Transverse colon (tissue), 4 donors: ENCODE results near the gene PNLIP.

Experiments
- EP300 ChIP-seq: sonication (generic); formaldehyde crosslinking; IDR thresholded peaks from one replicate; pipeline ENCODE4 v1.6.1; 2017; ENCODE audit warnings: antibody characterized with exemption, low read depth
- POLR2A ChIP-seq: fragments of 450-650 bp; IDR thresholded peaks from one replicate; pipeline ENCODE4 v1.6.1; 2016; ENCODE audit warnings: antibody characterized with exemption, mild to moderate bottlenecking, moderate library complexity
- POLR2AphosphoS5 ChIP-seq, 3 donors: sonication (generic); formaldehyde crosslinking; IDR thresholded peaks; one replicate each; pipeline ENCODE4 v1.6.1; 2016; ENCODE audit warnings: antibody characterized with exemption in 3 of 3
- TF ChIP-seq, protein P1 (sequence below), 5 experiments: fragments of 200-600 bp in 3 of 5; fragments of 450-650 bp in 2 of 5; sonication (generic) in 3 of 5; IDR thresholded peaks; 1 replicate in 2 of 5; 2 replicates in 3 of 5; pipeline ENCODE4 v1.5.1; 2016 to 2017; ENCODE audit warnings: antibody characterized with exemption in 5 of 5, inconsistent platforms in 3 of 5, mild to moderate bottlenecking in 2 of 5, moderate library complexity in 1 of 5

DNA sequence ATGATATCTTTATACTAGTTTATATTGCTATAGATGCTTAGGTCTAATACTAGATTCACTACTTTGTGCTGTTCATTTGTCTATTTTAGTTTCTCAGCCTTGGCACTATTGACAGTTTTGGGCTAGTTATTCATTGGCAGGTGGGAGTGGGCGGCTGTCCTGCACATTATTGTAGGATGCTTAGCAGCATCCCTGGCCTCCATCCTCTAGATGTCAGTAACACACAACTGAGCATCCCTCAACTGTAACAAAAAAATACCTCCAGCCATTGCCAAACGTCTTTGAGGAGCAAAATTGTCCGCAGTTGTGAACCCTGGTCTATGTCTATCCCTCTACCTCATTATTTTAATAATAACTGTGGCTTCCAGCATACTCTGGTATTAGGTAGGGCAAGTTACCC, 34.4 kb upstream of the PNLIP start:
- TF ChIP-seq EP300 (no peak), POLR2A (no peak), POLR2AphosphoS5 (IDR thresholded peaks at IDR 0.05) (no peak)
- TF ChIP-seq, protein P1, sequence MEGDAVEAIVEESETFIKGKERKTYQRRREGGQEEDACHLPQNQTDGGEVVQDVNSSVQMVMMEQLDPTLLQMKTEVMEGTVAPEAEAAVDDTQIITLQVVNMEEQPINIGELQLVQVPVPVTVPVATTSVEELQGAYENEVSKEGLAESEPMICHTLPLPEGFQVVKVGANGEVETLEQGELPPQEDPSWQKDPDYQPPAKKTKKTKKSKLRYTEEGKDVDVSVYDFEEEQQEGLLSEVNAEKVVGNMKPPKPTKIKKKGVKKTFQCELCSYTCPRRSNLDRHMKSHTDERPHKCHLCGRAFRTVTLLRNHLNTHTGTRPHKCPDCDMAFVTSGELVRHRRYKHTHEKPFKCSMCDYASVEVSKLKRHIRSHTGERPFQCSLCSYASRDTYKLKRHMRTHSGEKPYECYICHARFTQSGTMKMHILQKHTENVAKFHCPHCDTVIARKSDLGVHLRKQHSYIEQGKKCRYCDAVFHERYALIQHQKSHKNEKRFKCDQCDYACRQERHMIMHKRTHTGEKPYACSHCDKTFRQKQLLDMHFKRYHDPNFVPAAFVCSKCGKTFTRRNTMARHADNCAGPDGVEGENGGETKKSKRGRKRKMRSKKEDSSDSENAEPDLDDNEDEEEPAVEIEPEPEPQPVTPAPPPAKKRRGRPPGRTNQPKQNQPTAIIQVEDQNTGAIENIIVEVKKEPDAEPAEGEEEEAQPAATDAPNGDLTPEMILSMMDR (IDR thresholded peaks at IDR 0.05): no peak
